Adrenal gland (tissue), 5 donors: ENCODE data around the gene MEF2C.

ENCODE experiments used
- POLR2A ChIP-seq, 2 donors: fragments of 450-650 bp; IDR thresholded peaks; one replicate each; pipeline ENCODE4 v1.6.1; 2017; ENCODE audit warnings: antibody characterized with exemption in 2 of 2, mild to moderate bottlenecking in 2 of 2, moderate library complexity in 1 of 2
- TF ChIP-seq, protein P1 (sequence below), 6 experiments: fragments of 450-650 bp in 4 of 6; fragments of 200-600 bp in 2 of 6; sonication (generic) in 1 of 6; IDR thresholded peaks; 1 replicate in 5 of 6; 2 replicates in 1 of 6; pipeline versions ENCODE4 v1.5.1 to v1.8.0; 2016 to 2021; ENCODE audit warnings: antibody characterized with exemption in 6 of 6, mild to moderate bottlenecking in 2 of 6, moderate library complexity in 1 of 6
- donor health status: DM: no; HTN: no; CAD: no.

DNA sequence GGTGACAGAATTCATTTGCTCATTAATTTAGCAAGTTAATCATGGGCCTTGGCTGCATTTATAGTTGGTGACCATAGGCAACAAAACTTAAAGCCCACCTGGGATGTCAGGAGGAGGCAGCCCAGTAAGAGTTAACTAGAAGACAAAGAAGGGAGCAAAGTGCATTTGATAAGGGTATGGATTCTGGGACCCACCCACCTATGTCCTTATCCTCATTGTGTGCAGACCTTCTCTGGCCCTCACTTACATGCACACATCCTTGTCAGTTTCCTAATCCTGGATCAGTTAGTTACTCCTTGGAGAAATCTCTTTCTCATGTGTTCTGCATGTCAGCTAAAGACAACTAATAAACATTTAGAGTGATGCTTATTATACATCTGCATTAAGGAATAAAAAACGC is 24.6 kb downstream of the MEF2C start:
- TF ChIP-seq, protein P1, sequence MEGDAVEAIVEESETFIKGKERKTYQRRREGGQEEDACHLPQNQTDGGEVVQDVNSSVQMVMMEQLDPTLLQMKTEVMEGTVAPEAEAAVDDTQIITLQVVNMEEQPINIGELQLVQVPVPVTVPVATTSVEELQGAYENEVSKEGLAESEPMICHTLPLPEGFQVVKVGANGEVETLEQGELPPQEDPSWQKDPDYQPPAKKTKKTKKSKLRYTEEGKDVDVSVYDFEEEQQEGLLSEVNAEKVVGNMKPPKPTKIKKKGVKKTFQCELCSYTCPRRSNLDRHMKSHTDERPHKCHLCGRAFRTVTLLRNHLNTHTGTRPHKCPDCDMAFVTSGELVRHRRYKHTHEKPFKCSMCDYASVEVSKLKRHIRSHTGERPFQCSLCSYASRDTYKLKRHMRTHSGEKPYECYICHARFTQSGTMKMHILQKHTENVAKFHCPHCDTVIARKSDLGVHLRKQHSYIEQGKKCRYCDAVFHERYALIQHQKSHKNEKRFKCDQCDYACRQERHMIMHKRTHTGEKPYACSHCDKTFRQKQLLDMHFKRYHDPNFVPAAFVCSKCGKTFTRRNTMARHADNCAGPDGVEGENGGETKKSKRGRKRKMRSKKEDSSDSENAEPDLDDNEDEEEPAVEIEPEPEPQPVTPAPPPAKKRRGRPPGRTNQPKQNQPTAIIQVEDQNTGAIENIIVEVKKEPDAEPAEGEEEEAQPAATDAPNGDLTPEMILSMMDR (IDR thresholded peaks at IDR 0.05): no peak
- no peak for TF ChIP-seq POLR2A (IDR thresholded peaks at IDR 0.05)
